COLO668 (cell line): ENCODE results near the gene INO80.
"Not testable (repeated sequence)": the region's sequence is repeated elsewhere in the genome, so short reads cannot be mapped to it uniquely, and the experiment has no call there.

Experiments used
- DNase-seq: peaks from one replicate; lab custom pipeline; 2025; ENCODE audit not compliant: unreplicated experiment; lab: John Stamatoyannopoulos, UW

Gene INO80

GRCh38 chr15:41115652-41116115 lies 396 bp downstream of the INO80 start:
- peak; percentile 75 for DNase-seq

- no peak for DNase-seq
These were observed 874 bp downstream of the INO80 start for GRCh38 chr15:41115161-41115651.

- no peak for DNase-seq
These were observed 9.1 kb downstream of the INO80 start for GRCh38 chr15:41106947-41107346.

GRCh38 chr15:41105348-41106334 lies 10.4 kb downstream of the INO80 start:
- DNase-seq: no peak

GRCh38 chr15:41104234-41104633 lies 11.8 kb downstream of the INO80 start:
- no peak for DNase-seq

- no peak for DNase-seq
These were observed 13.2 kb downstream of the INO80 start for GRCh38 chr15:41102854-41103253.

- DNase-seq: no peak
These were observed 19.9 kb downstream of the INO80 start for GRCh38 chr15:41096178-41096577.

- no peak for DNase-seq
These were observed 31.1 kb downstream of the INO80 start for GRCh38 chr15:41085029-41085428.

- no peak for DNase-seq
These were observed 35.9 kb downstream of the INO80 start for GRCh38 chr15:41080144-41080543.

- no peak for DNase-seq
These were observed 36.4 kb downstream of the INO80 start for GRCh38 chr15:41079717-41080116.

- not testable (repeated sequence) for DNase-seq
These were observed 37.2 kb downstream of the INO80 start for GRCh38 chr15:41078879-41079278.

- no peak for DNase-seq
These were observed 38.0 kb downstream of the INO80 start for GRCh38 chr15:41078125-41078524.

- DNase-seq: no peak
These were observed 43.1 kb downstream of the INO80 start for GRCh38 chr15:41073028-41073427.

- no peak for DNase-seq
These were observed 44.1 kb downstream of the INO80 start for GRCh38 chr15:41072013-41072412.

GRCh38 chr15:41066516-41066915 lies 49.6 kb downstream of the INO80 start:
- DNase-seq: no peak

GRCh38 chr15:41061667-41062066 lies 54.4 kb downstream of the INO80 start:
- DNase-seq: no peak

GRCh38 chr15:41060505-41060904 lies 55.6 kb downstream of the INO80 start:
- no peak for DNase-seq

GRCh38 chr15:41056810-41057209 lies 59.3 kb downstream of the INO80 start:
- DNase-seq: no peak

- DNase-seq: no peak
These were observed 60.4 kb downstream of the INO80 start for GRCh38 chr15:41055706-41056105.

- no peak for DNase-seq
These were observed 64.9 kb downstream of the INO80 start for GRCh38 chr15:41051139-41051538.

GRCh38 chr15:41048852-41049251 lies 67.2 kb downstream of the INO80 start:
- no peak for DNase-seq

GRCh38 chr15:41048397-41048796 lies 67.7 kb downstream of the INO80 start:
- DNase-seq: no peak
